ENCODE measurements around the gene MAN1A1. TPM values are rescaled to one million over a fixed set of nuclear protein-coding genes. Genes with fewer than 3 reads are reported as not detected.

The MAN1A1 gene
- polyA plus RNA-seq, 1 experiment = 1.6 TPM

GRCh38 chr6:119189498-119189897, 160.1 kb downstream of the MAN1A1 start:
- no peak for DNase-seq (ENCODE audit: low read depth)
- Histone ChIP-seq H3K27me3 (ENCODE audit: control insufficient read depth, insufficient read depth, low read length) (no peaks in the 10 kb centered on the region), H3K4me3 (ENCODE audit: low read depth, low read length) (no peak overlapping the region), H3K36me3 (ENCODE audit: control insufficient read depth, insufficient read depth, low read length) (no peaks in the 10 kb centered on the region)
- POLR2A ChIA-PET = no interaction called here
- CTCF ChIA-PET = no interaction called here
- TF ChIP-seq CTCF (IDR thresholded peaks at IDR 0.05; ENCODE audit: insufficient read depth, low read depth, low read length) = no peak

GRCh38 chr6:119187596-119187995, 162.0 kb downstream of the MAN1A1 start:
- H3K36me3 ChIP-seq (ENCODE audit: control insufficient read depth, insufficient read depth, low read length) = no peaks in the 10 kb centered on the region
- CTCF ChIA-PET = no interaction called here
- POLR2A ChIA-PET = no interaction called here
- TF ChIP-seq CTCF (IDR thresholded peaks at IDR 0.05; ENCODE audit: insufficient read depth, low read depth, low read length) = no peak
- no peak for DNase-seq (ENCODE audit: low read depth)
- no peaks in the 10 kb centered on the region for H3K27me3 ChIP-seq (ENCODE audit: control insufficient read depth, insufficient read depth, low read length)
- H3K4me3 ChIP-seq (ENCODE audit: low read depth, low read length) = no peak overlapping the region

GRCh38 chr6:119186490-119186889, 163.1 kb downstream of the MAN1A1 start:
- Histone ChIP-seq H3K36me3 (ENCODE audit: control insufficient read depth, insufficient read depth, low read length) (no peaks in the 10 kb centered on the region), H3K4me3 (ENCODE audit: low read depth, low read length) (no peak overlapping the region), H3K27me3 (ENCODE audit: control insufficient read depth, insufficient read depth, low read length) (no peaks in the 10 kb centered on the region)
- CTCF ChIA-PET = no interaction called here
- POLR2A ChIA-PET = no interaction called here
- no peak for DNase-seq (ENCODE audit: low read depth)
- TF ChIP-seq CTCF (IDR thresholded peaks at IDR 0.05; ENCODE audit: insufficient read depth, low read depth, low read length) = no peak

GRCh38 chr6:119184008-119184648, 165.4 kb downstream of the MAN1A1 start:
- POLR2A ChIA-PET = no interaction called here
- no peaks in the 10 kb centered on the region for H3K27me3 ChIP-seq (ENCODE audit: control insufficient read depth, insufficient read depth, low read length)
- no peaks in the 10 kb centered on the region for H3K36me3 ChIP-seq (ENCODE audit: control insufficient read depth, insufficient read depth, low read length)
- no peak overlapping the region for H3K4me3 ChIP-seq (ENCODE audit: low read depth, low read length)
- CTCF ChIA-PET = no interaction called here
- no peak for DNase-seq (ENCODE audit: low read depth)
- TF ChIP-seq CTCF (IDR thresholded peaks at IDR 0.05; ENCODE audit: insufficient read depth, low read depth, low read length) = no peak

- Histone ChIP-seq H3K4me3 (ENCODE audit: low read depth, low read length) (no peak overlapping the region), H3K36me3 (ENCODE audit: control insufficient read depth, insufficient read depth, low read length) (no peaks in the 10 kb centered on the region), H3K27me3 (ENCODE audit: control insufficient read depth, insufficient read depth, low read length) (no peaks in the 10 kb centered on the region)
- ChIA-PET CTCF (no interaction called here), POLR2A (no interaction called here)
- no peak for DNase-seq (ENCODE audit: low read depth)
- no peak for TF ChIP-seq CTCF (IDR thresholded peaks at IDR 0.05; ENCODE audit: insufficient read depth, low read depth, low read length)
Observed at GRCh38 chr6:119183457-119183856, 166.1 kb downstream of the MAN1A1 start.

All from BJ (cell line).